SK-N-SH treated with all-trans-retinoic acid at 6 μM for 48 hours (cell line): ENCODE measurements around the gene RAPGEF4.

ENCODE experiments used
- ZFP3 ChIP-seq: fragments of 250-450 bp; sonication (Bioruptor Pico); IDR thresholded peaks from 2 replicates; pipeline ENCODE4 v1.5.0; 2020; ENCODE audit warnings: mild to moderate bottlenecking, moderate library complexity
- ZFP30 ChIP-seq: fragments of 450-650 bp; formaldehyde crosslinking; IDR thresholded peaks from 2 replicates; pipeline ENCODE4 v1.5.0; 2022; ENCODE audit warnings: mild to moderate bottlenecking, moderate library complexity
- ZNF70 ChIP-seq: fragments of 450-650 bp; formaldehyde crosslinking; IDR thresholded peaks from 2 replicates; pipeline ENCODE4 v1.5.0; 2020; ENCODE audit warnings: mild to moderate bottlenecking, moderate library complexity
- TF ChIP-seq, protein P1 (sequence below): fragments of 250-450 bp; sonication (Bioruptor Pico); IDR thresholded peaks from 2 replicates; pipeline ENCODE4 v1.5.0; 2020; ENCODE audit warnings: mild to moderate bottlenecking, moderate library complexity

GRCh38 chr2:172708247-172708646 is 27.4 kb upstream of the RAPGEF4 start:
- TF ChIP-seq ZFP3 (CRISPR knock-in tag) (no peak), ZNF70 (no peak), ZFP30 (no peak)
- TF ChIP-seq, protein P1, sequence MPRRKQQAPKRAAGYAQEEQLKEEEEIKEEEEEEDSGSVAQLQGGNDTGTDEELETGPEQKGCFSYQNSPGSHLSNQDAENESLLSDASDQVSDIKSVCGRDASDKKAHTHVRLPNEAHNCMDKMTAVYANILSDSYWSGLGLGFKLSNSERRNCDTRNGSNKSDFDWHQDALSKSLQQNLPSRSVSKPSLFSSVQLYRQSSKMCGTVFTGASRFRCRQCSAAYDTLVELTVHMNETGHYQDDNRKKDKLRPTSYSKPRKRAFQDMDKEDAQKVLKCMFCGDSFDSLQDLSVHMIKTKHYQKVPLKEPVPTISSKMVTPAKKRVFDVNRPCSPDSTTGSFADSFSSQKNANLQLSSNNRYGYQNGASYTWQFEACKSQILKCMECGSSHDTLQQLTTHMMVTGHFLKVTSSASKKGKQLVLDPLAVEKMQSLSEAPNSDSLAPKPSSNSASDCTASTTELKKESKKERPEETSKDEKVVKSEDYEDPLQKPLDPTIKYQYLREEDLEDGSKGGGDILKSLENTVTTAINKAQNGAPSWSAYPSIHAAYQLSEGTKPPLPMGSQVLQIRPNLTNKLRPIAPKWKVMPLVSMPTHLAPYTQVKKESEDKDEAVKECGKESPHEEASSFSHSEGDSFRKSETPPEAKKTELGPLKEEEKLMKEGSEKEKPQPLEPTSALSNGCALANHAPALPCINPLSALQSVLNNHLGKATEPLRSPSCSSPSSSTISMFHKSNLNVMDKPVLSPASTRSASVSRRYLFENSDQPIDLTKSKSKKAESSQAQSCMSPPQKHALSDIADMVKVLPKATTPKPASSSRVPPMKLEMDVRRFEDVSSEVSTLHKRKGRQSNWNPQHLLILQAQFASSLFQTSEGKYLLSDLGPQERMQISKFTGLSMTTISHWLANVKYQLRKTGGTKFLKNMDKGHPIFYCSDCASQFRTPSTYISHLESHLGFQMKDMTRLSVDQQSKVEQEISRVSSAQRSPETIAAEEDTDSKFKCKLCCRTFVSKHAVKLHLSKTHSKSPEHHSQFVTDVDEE (CRISPR knock-in tag), result no peak
